Measurements from ENCODE around the gene RBBP8NL. TPM values are rescaled to one million over a fixed set of nuclear protein-coding genes. Genes with fewer than 3 reads are reported as not detected.
A peak's percentile ranks its signal among the peaks of the same experiment; 100 is the strongest.

RBBP8NL gene
- total RNA-seq, 1 experiment from 2014 or later, result 0.28 TPM

- Histone ChIP-seq H3K18ac (ENCODE audit: insufficient read length, low read depth, low read length) (no peak overlapping the region), H3T11ph (ENCODE audit: low read length) (no peak overlapping the region), H3K9me3 (ENCODE audit: control insufficient read depth, low read depth, low read length) (no peaks in the 10 kb centered on the region), H3K4me2 (ENCODE audit: insufficient read depth, insufficient read length, low read length) (no peak overlapping the region), H3K14ac (ENCODE audit: insufficient read depth, low read length) (no peak overlapping the region), H3K56ac (ENCODE audit: insufficient read length, low read depth, low read length) (no peak overlapping the region), H3K4ac (ENCODE audit: low read depth, low read length) (no peak overlapping the region), H2BK120ac (ENCODE audit: low read depth, low read length, poor library complexity, severe bottlenecking) (no peak overlapping the region), H3K79me1 (ENCODE audit: insufficient read depth, low read depth, low read length, poor library complexity, severe bottlenecking) (no peaks in the 10 kb centered on the region), H2BK20ac (ENCODE audit: low read depth, low read length, poor library complexity, severe bottlenecking) (no peak overlapping the region), H3K9ac (ENCODE audit: extremely low read depth, insufficient read length, low read length) (no peak overlapping the region), H4K20me1 (ENCODE audit: control insufficient read depth, insufficient read depth, insufficient read length) (no peaks in the 10 kb centered on the region), H3K79me2 (ENCODE audit: insufficient read depth, low read length) (no peaks in the 10 kb centered on the region), H2AFZ (ENCODE audit: low read length) (no peak overlapping the region), H2AK5ac (ENCODE audit: insufficient read length, low read length) (no peak overlapping the region), H3K23me2 (ENCODE audit: insufficient read length, low read depth, low read length, poor library complexity, severe bottlenecking) (no peaks in the 10 kb centered on the region), H3K27me3 (ENCODE audit: insufficient read depth, low read length) (no peaks in the 10 kb centered on the region), H4K5ac (ENCODE audit: insufficient read length, low read depth, low read length) (no peak overlapping the region), H4K8ac (replicated peaks; ENCODE audit: insufficient read length, low read depth, low read length) (no peak overlapping the region), H2BK12ac (ENCODE audit: insufficient read length, low read depth, low read length) (no peak overlapping the region), H2BK5ac (ENCODE audit: insufficient read length, low read length) (no peak overlapping the region), H3K23ac (ENCODE audit: insufficient read length, low read depth, low read length) (no peak overlapping the region), H2BK15ac (ENCODE audit: low read depth, low read length) (no peak overlapping the region), H3K27ac (ENCODE audit: insufficient read length, low read depth, low read length) (no peak overlapping the region), H3K4me1 (ENCODE audit: insufficient read depth, low read length) (no peaks in the 10 kb centered on the region), H4K91ac (ENCODE audit: insufficient read length, low read depth, low read length) (no peak overlapping the region)
- peaks cover 0 to 2% of the 10 kb centered on the region in 2 experiments; a peak in 1 of 5 replicates for H3K9me3 Mint-ChIP-seq
- DNase-seq, result no peak
- H3K36me3 Mint-ChIP-seq (ENCODE audit: insufficient read depth in 1 of 3, low read depth in 3 of 3), result no peaks in the 10 kb centered on the region
- H3K4me3 Mint-ChIP-seq, result no peak overlapping the region; a peak in 1 of 5 replicates
- H3K27ac Mint-ChIP-seq, result peak overlapping the region in 1 of 3 experiments; percentile 79; a peak in 1 of 7 replicates
- WGBS (ENCODE audit: extremely low coverage, insufficient read length, low lambda C conversion rate), result no CpG with 5 or more reads among the region's 12 CpGs
- TF ChIP-seq, protein P1, sequence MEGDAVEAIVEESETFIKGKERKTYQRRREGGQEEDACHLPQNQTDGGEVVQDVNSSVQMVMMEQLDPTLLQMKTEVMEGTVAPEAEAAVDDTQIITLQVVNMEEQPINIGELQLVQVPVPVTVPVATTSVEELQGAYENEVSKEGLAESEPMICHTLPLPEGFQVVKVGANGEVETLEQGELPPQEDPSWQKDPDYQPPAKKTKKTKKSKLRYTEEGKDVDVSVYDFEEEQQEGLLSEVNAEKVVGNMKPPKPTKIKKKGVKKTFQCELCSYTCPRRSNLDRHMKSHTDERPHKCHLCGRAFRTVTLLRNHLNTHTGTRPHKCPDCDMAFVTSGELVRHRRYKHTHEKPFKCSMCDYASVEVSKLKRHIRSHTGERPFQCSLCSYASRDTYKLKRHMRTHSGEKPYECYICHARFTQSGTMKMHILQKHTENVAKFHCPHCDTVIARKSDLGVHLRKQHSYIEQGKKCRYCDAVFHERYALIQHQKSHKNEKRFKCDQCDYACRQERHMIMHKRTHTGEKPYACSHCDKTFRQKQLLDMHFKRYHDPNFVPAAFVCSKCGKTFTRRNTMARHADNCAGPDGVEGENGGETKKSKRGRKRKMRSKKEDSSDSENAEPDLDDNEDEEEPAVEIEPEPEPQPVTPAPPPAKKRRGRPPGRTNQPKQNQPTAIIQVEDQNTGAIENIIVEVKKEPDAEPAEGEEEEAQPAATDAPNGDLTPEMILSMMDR (conservative IDR thresholded peaks at IDR 0.05), result no peak
- peaks cover 53% of the 10 kb centered on the region for H3K27me3 Mint-ChIP-seq (ENCODE audit: low read depth)
- H3K4me1 Mint-ChIP-seq, result peaks cover 0 to 4% of the 10 kb centered on the region in 2 experiments; a peak in 1 of 4 replicates
Measured at GRCh38 chr20:62437496-62437895, 10.2 kb upstream of the RBBP8NL start.

Measured in H9 (cell line).